Measurements from ENCODE around the gene FAM53B.

The FAM53B gene

DNA sequence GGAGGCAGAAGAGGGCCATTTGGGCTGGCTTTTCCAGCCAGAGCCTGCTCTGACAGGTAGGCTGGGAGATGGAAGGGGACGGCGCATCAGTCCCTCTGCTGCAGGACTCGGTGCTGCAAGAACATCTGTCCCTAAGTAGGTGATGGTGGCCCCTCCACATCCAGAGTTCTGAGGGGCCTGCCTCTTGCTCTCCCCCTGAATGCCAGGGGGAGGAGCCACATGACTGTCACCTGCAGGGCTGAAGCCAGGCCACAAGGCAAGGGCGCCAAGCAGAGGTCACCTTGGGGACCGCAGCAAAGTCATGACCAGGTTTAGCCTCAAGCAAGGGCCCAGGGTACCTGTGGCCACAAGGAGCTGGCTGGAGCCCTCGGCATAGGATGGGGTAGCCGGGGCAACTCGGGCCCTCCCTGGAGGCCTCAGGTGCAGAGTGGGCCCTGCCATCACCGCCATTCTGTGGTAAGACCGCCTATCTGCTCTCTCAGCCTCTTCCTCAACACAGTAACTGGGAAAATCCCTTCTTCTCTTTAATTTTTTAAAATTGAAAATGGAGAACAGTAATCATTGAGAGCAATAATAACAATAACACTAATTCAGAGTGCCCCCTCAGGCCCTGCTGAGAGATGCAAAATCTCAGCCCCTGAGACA is 99.3 kb downstream of the FAM53B start:
- no peak for DNase-seq (ENCODE audit: low spot score)
- ChIA-PET CTCF (interaction anchor here (1.8 kb wide), 1 partner anchor 13 kb away, joined by 5 read pairs; no protein-coding TSS in a partner anchor), POLR2A (ENCODE audit: low non-redundant PET) (no interaction called here)
- H3K27ac ChIP-seq, result peak overlapping the region; percentile 98
- TF ChIP-seq, protein P1, sequence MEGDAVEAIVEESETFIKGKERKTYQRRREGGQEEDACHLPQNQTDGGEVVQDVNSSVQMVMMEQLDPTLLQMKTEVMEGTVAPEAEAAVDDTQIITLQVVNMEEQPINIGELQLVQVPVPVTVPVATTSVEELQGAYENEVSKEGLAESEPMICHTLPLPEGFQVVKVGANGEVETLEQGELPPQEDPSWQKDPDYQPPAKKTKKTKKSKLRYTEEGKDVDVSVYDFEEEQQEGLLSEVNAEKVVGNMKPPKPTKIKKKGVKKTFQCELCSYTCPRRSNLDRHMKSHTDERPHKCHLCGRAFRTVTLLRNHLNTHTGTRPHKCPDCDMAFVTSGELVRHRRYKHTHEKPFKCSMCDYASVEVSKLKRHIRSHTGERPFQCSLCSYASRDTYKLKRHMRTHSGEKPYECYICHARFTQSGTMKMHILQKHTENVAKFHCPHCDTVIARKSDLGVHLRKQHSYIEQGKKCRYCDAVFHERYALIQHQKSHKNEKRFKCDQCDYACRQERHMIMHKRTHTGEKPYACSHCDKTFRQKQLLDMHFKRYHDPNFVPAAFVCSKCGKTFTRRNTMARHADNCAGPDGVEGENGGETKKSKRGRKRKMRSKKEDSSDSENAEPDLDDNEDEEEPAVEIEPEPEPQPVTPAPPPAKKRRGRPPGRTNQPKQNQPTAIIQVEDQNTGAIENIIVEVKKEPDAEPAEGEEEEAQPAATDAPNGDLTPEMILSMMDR (conservative IDR thresholded peaks at IDR 0.05; ENCODE audit: low read depth), result no peak

DNA sequence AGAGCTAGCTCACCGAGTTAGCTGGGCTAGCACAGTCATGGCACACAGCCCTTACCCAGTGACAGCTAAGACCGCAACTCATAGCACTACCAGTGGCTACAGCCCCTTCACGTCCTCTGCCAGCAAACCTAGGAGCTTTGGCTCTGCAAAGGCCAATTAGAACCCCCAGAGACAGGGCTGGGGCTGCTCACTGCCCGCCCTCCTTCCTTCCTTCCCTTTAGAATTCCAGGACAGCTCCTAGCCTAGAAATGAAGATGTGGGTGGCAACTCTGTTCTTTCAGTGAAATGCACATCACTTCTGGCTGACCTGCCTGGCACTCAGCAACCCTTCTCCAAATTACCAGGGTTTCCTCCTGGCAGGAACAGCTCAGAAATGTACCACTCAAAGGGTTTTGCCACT is 99.9 kb downstream of the FAM53B start:
- H3K27ac ChIP-seq, result peak overlapping the region; percentile 98
- ChIA-PET POLR2A (ENCODE audit: low non-redundant PET) (no interaction called here), CTCF (interaction anchor here (1.8 kb wide), 1 partner anchor 12 kb away, joined by 5 read pairs; no protein-coding TSS in a partner anchor)
- no peak for DNase-seq (ENCODE audit: low spot score)
- TF ChIP-seq, protein P1 (conservative IDR thresholded peaks at IDR 0.05; ENCODE audit: low read depth), result no peak

DNA sequence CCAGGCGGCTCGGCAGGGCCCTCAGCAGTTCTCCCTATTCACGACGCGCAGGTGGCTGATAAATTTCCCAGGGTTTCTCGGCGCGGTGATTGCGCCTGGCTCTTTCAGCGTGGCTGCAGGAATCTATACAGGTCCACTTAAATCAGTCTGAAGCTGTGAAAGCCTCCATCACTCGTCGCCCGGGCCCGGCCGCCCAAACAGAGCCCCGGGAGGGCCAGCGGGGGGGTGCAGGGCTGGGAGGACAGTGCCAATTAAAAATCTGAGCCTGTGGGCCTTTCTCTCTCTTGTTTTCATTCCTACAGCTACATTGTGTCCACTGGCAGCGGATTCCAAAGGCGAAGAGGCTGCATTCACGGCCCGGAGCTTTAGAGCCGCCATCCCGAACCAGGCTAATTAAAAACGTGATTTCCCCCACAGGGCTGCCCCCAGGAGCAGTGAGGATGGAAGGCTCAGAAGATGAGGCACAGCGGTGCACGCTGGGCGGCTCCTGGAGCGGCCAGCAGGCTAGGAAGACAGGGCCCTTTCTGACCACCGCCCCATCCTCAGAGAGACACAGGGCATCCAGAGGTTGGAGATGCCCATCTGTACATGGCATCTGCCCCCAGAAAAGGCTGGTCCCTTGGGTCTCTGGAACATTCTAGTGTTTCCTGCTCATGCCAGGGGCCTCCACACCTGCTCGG is 100.7 kb downstream of the FAM53B start:
- ChIA-PET POLR2A (ENCODE audit: low non-redundant PET) (no interaction called here), CTCF (interaction anchor here (0.6 to 1.8 kb wide), 3 partner anchors 11 to 72 kb away, joined by 3 to 5 read pairs (median 4); no protein-coding TSS in a partner anchor)
- TF ChIP-seq, protein P1 (conservative IDR thresholded peaks at IDR 0.05; ENCODE audit: low read depth), result no peak
- DNase-seq (ENCODE audit: low spot score), result no peak
- peak overlapping the region; percentile 98 for H3K27ac ChIP-seq

DNA sequence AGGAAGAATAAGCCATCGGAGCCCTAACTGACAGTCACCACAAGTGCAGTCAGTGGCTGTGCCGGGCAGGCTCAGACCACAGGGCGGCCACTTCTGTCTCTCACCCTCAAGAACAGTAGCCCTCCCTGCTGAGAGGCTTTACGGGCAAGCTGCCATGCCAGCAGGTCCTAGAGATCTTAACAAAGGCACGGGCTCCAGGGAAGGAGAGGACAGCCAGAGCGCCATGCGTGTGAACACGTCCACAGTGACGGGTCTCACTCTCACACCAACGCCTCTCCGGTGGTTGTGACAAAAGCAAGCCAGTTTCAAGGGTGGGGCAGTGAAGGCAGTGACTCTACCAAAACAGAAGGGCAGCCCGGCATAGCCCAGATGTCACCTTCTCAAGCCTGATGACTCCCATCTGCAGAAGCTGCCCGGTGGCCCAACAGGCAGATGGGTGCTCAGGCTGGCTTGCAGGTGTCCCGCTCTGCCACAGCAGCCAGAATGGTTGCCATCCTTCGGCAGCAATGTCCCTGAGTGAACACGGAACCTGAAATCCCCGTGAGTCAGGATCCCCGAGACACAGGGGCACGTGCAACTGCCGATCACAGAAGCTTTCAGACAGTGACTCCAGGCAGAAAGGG is 102.0 kb downstream of the FAM53B start:
- peak overlapping the region; percentile 80 for H3K27ac ChIP-seq
- ChIA-PET POLR2A (ENCODE audit: low non-redundant PET) (no interaction called here), CTCF (no interaction called here)
- DNase-seq (ENCODE audit: low spot score), result no peak
- TF ChIP-seq, protein P1 (conservative IDR thresholded peaks at IDR 0.05; ENCODE audit: low read depth), result no peak

DNA sequence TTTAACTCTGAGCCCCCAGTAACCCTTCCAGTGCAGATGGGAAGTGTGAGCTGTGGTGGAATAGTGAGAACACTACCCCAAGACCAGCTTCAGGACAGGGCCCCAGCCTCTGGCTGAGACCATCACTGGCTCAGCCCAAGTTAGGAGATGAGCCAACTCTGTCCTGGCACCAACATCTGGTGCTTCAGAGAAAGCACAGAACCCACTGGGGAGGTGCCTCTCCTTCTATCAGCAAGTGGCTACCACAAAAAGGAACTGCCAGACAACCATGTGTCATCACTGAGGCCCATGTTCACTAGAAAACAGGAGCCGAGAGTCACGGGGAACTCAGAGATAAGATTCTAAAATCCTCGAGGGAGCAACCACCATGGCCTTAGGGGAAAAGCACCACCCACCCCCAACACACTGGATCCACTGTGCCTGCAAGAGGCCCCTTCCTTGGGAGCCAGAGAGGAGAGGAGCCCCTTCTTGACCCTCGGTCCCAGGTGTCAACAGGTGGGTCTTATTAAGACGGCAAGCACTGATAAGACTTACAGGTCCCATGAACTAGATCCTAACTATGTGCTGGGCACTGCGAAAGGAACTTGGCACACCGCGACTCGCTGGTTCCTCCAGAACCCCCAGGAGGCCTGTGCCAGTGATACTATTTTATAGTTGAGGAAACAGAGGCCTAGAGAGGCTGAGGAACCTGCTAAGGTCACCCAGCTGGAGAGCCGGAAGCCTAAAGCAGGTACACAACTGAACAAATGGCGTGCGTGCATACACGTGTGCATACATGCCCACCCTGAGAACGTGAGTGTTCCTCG is 102.7 kb downstream of the FAM53B start:
- H3K27ac ChIP-seq, result peak overlapping the region; percentile 80
- no peak for DNase-seq (ENCODE audit: low spot score)
- POLR2A ChIA-PET (ENCODE audit: low non-redundant PET), result no interaction called here
- CTCF ChIA-PET, result no interaction called here
- TF ChIP-seq, protein P1 (conservative IDR thresholded peaks at IDR 0.05; ENCODE audit: low read depth), result no peak
